HG03196 (cell line): ENCODE measurements around the gene ARMS2.

Experiments used
- ATAC-seq: cut with Tn5 transposase; IDR thresholded peaks from one replicate; pipeline ENCODE4 v1.9.1; 2021; ENCODE audit not compliant: unreplicated experiment

Gene ARMS2

DNA sequence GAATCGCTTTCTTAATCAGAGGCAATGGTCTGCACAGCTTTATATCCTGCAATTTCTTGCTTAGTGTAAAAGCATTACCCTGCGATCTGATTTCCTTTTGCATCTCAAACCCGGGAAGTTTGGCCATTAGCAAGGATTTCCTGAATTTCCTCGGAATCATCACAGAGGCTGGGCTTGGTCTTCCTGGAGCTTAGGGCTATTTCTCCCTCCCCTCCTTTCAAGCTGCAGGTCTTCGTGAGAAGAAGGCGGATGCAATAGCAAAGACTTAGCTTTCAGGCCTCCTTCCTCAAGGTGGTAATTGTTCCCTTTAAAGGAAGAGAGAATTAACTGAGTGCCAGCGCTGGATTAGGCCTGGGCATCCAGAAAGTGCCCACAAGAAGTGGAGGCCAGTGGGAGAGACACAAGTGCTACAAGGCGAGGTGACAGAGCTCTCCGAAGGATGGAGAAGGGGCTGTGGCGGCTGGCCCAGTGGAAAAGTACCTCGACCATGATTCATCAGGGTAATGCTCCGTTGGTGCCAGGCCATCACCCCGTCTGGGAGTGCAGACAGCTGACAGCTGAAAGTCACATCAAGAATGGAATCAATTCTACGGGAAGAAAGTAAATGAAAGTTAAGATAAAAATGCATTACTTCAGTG, 4.0 kb upstream of the ARMS2 start:
- no peak for ATAC-seq

GRCh38 chr10:122454071-122454470, 382 bp upstream of the ARMS2 start:
- ATAC-seq = no peak

DNA sequence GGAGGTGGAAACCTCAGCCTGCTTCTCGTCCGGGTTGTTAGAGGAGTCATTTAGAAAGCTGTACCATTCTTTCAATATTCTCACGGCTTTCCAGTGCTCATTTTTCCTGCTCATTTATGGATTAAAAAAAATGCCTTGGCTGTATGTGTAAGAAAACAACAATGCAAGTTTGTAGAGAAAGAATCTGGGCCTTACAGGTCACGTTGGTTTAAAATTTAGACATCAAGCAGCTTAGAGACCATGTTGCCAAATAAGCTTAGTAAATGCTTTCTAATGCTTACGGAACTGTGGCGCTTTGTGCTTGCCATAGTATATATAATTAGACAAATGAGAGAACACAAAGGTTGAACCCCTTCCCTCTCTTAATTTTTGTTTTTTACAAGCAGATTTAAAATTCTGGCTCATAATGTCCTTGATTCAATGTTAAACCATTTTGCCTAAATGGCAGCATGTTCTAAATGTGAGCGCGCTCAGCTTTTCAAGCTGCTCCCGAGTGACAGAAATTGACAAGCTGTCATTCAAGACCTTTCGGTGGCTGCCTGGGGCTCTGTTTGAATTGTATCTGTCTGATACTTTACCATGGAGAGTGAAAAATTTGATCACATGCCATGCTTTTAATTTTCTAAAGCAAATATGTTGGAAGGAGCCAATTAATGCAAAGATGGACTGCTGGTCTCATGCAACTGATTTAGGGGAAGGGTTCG, 1.1 kb downstream of the ARMS2 start:
- no peak for ATAC-seq

DNA sequence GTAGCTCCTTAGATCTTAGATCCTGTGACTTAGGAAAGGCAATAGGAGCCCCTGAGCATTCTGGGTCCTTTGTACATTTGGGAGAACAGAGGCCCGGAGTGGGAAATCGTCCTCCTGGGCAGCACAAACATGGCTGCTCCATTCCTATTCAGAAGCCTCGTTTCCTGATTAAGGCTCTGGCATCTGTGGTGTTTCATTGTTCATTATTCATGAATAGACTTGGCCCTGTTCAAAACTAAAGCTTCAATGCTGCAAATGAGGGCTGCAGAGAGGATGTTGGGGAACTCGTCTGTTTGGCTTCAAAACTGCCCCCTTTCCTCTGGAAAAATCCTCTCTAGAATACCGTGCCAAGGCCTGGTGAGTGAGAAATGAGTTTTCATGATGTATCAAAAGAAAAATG, 3.5 kb downstream of the ARMS2 start:
- no peak for ATAC-seq

DNA sequence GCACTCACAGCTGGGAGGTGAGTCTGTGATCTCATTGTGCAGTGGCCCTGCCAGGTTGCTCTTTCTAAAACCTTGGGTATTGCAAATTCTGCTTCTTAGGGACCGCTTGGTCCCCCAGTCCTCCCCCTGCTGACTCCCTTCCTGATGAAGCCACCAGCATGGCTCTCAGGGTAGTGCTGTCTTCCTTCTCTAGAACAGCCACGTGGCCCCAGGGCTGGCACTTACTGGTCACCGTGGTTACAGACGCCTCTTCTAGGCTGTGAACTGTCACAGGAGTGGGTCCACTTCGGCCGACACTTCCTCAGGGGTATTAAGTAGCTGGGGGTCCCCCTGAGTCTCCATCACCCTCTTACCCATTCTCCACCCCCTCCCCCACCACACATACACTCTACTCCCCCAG, 4.2 kb downstream of the ARMS2 start:
- no peak for ATAC-seq

- ATAC-seq = no peak
These were observed 5.3 kb downstream of the ARMS2 start for GRCh38 chr10:122459561-122460273.

DNA sequence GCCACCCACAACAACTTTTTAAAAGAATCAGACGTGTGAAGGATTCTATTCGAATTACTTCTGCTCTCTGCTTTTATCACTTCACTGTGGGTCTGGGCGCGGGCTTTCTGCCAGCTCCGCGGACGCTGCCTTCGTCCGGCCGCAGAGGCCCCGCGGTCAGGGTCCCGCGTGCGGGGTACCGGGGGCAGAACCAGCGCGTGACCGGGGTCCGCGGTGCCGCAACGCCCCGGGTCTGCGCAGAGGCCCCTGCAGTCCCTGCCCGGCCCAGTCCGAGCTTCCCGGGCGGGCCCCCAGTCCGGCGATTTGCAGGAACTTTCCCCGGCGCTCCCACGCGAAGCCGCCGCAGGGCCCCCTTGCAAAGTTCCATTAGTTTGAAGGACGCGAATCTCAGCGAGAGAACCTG, 6.4 kb downstream of the ARMS2 start:
- ATAC-seq = no peak

DNA sequence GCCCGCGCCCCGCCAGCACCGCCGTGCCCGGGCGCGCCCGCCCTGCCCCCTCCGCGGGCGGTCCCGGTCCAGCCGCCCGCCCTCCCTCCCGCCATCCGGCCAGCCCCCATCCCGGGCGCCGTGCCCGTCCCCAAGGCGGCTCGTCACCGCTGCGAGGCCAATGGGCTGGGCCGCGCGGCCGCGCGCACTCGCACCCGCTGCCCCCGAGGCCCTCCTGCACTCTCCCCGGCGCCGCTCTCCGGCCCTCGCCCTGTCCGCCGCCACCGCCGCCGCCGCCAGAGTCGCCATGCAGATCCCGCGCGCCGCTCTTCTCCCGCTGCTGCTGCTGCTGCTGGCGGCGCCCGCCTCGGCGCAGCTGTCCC, 6.9 kb downstream of the ARMS2 start, which contains the start of gene HTRA1:
HTRA1 (plus strand) TSS at position 187 of the 362 bp plus-strand sequence; CDS start at position 287, 100 bp downstream.
- ATAC-seq = no peak

GRCh38 chr10:122461729-122462532, 7.5 kb downstream of the ARMS2 start:
- ATAC-seq = no peak

DNA sequence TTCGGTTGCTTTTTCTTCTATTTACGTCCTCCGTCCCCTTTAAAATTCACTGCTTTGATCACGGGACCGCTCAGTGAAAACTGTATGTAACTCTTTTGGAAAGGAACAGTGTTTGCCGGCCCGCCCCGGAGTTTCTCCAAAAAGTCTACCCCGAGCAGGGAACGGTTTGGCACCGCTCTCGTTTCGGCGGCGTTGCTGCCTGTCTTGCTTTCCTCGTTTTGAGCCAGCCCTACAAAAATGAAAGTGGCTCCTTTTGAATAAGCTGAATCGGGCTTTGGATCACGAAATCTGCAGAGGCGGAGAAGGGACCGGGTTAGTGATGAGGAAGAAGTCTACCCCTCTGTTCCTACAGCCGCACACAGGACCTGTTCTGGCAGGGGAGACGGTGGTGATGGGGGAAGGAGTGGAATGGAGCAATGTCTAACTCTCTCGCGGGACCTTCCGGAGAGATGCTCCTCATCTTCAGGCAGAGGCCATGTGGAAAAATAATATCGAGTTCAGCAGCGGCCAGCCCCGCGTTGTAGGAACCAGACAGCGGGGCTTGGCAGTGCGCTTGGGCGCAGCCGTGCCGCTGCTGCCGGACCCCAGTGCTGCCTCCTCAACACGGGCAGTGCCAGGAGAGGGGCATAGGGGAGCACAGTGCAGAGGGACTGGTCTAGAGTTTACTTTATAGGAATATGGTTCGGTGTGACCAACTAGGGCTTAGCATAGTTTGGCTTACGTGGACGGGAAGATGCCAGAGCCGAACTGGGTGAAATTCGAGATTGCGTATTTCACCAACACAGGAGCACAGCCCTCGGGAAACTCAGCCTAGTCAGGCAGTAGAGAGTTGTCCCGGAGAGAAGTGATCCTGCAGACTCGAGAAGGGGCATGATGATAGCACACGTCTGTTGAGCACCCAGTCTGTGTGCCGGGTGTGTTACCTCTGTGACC, 8.3 kb downstream of the ARMS2 start:
- no peak for ATAC-seq

GRCh38 chr10:122463466-122464249, 9.2 kb downstream of the ARMS2 start:
- ATAC-seq = no peak

DNA sequence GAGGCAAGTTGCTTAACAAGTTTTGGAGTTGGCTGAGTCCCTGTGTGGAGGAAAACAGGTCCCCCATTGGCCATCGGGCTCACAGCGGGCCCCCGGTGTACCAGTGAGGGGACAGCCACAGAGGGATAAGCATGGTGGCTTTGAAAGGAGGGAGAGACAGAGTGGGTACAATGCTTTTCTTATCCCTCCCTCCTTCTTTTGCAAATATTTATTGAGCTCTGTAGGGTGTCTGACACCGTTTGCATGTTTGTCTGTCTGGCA, 9.7 kb downstream of the ARMS2 start:
- ATAC-seq = no peak

DNA sequence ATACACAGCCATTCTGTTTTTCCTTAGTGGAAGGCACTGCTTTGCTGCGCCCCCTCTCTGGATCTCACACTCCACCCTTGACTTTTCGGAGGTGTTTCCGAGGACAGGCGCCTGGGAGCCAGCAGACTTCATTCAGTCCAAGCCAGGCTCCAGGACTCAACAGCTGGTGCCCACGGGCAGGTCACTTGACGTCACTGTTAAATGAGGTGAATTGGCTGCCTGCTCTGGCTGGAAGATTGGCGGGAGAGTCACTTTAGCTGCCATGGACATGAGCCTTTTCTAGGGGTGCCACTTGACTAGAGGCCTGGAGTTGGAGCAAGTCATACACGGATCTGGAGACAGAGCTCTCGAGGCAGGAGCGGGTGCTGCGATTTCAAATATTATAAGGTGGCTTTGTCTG, 10.1 kb downstream of the ARMS2 start:
- no peak for ATAC-seq

DNA sequence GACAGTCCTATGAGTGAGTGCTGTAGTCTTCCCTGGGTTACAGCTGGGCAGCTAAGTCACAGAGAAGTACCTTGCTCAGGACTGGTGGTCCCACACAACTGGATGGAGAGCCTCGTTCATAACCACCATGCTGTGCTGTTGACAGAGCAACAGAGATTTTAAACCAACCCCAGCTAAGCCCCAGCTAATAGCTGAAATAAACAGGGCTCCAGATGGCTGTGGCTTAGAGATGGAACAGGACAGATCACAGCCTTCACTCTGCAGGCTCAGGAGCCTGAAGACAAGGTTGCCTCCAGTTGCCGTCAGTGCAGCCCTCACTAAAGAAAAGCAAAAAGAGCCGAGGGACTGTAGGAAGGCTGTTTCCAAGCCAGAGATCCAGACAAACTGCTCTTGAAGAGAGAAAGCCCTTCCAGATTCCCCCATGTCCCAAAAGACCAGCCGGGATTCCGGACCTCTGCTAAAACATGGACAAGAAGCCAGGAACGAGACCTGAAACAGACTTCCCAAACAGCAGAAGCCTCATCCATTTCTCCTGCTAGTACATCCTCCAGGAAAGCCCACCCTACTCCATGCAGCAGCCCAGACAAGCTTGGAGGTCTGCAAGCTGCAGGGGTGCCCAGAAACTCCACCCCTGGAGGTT, 11.1 kb downstream of the ARMS2 start:
- no peak for ATAC-seq

GRCh38 chr10:122466951-122467381, 12.5 kb downstream of the ARMS2 start:
- no peak for ATAC-seq

- ATAC-seq = no peak
These were observed 13.2 kb downstream of the ARMS2 start for GRCh38 chr10:122467701-122468100.

GRCh38 chr10:122468307-122468925, 14.0 kb downstream of the ARMS2 start:
- ATAC-seq = no peak

DNA sequence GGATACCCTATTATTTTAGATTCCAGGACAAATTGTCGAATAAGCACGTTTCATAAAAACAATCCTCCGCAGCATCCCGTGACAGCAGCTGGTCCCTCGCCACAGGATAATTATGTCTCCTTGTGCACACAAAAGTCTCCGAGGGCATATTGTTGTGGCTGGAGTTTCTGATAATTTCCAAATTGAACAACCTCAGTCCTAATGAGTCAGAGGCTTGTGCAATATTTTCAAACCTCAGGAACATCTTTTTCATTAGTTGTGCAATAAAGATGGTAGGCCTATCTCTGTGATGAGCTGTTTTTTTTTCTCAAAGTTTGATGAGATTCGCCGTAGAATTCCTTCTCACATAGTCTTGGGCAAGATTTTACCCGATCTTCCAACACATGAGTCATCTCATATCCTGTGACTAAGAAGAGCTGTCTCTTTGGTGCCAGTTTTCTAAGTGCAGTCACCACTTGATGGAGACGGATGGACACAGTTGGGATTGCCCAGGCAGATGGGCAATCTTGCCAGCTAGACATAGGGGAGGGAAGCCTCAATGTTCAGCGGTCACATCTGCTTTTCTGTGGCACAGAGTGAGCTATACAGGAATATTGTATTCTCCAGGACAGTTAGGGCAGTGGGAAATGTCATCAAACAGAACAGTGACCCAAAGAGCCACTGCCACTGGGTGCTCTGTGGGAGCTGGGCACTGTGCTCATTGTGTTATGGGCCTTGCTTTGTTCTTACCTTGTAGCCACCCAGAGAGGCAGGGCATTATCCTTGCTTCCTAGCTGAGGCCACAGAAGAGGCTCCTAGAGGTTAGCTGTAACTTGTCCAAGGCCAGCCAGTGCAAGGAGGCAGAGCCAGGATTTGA, 14.7 kb downstream of the ARMS2 start:
- no peak for ATAC-seq
